Brain microvascular endothelial cell (primary cell): ENCODE results near the gene CCDC12.

ENCODE experiments used
- DNase-seq: peaks from one replicate; pipeline ENCODE4 v3.0.0-alpha.2; 2020
- H3K27ac ChIP-seq: fragments of 250-450 bp; sonication (Bioruptor Pico); 2 replicates; pipeline ENCODE4 v1.5.1; 2020; ENCODE audit warnings: mild to moderate bottlenecking, moderate library complexity
- H3K27me3 ChIP-seq: fragments of 250-450 bp; sonication (Bioruptor Pico); replicated peaks from 2 replicates; pipeline ENCODE4 v1.5.1; 2020; ENCODE audit warnings: mild to moderate bottlenecking
- H3K36me3 ChIP-seq: fragments of 250-450 bp; sonication (Bioruptor Pico); replicated peaks from 2 replicates; pipeline ENCODE4 v1.5.1; 2020; ENCODE audit warnings: mild to moderate bottlenecking
- H3K4me3 ChIP-seq: 2 replicates; pipeline ENCODE4 v1.5.1; 2011; ENCODE audit warnings: low read depth, mild to moderate bottlenecking, control low read depth, low read length, moderate library complexity
- in situ Hi-C: cut with HindIII; loops from 2 replicates; pipeline ENCODE4 v1.10.0; 2017; ENCODE audit warnings: low sequenced_read_pairs, low pct_ligation_motif_present
- TF ChIP-seq, protein P1 (sequence below): IDR thresholded peaks from 2 replicates; pipeline ENCODE4 v1.5.1; 2011; ENCODE audit warnings: low read depth, mild to moderate bottlenecking, moderate library complexity, low read length, control low read depth, inconsistent platforms; ENCODE audit errors: missing control alignments

The CCDC12 gene

DNA sequence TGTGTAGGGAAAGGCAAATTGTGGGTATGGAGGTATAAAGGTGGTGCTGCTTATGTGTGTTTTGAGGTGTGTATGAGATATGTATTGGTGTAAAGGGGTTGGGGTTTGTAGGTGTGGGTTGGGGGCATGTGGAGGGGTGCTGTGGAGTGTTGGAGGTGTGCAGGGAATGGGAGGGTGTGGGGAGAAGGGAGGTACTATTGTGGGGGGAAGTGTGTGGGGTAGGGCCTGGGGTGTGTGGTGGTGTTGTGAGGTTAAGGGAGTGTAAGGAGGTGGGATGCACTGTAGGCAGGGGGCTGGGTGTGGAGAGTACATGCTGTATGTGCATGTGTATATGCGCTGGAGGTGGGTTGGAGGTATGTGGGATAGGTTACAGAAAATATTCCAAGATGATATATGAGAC, 15.7 kb downstream of the CCDC12 start:
- in situ Hi-C loops = no loop called here
- no peaks in the 10 kb centered on the region for H3K27me3 ChIP-seq
- H3K27ac ChIP-seq = no peak overlapping the region

DNA sequence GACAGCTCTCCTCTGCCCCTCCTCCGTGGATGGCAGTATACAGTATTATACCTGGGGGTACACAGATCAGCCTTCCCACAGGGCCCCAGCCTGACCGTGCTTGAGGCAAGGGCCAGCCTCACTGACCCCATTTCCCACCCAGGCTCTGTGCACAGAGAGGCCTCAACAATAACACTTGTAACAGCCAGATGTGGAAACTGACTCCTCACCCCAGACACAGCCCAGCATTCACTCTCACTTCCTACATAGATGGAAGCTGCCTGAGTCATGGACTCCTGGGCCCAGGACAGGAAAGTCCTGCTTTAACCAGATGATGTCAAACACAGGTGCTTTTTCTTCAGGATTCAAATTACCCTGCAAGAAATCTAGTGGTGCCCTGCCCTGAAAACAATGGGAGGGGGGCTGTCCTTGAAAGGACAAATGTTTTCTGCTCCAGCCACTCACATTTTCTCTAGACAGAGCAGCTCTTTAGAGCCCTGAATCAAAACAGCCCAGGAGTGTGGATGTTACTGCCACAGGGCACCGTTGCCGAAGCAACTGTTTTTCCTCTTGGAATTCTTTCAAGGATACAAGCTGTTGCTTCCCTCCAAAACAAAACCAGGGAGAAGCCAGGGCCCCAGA, 16.4 kb downstream of the CCDC12 start:
- TF ChIP-seq, protein P1, sequence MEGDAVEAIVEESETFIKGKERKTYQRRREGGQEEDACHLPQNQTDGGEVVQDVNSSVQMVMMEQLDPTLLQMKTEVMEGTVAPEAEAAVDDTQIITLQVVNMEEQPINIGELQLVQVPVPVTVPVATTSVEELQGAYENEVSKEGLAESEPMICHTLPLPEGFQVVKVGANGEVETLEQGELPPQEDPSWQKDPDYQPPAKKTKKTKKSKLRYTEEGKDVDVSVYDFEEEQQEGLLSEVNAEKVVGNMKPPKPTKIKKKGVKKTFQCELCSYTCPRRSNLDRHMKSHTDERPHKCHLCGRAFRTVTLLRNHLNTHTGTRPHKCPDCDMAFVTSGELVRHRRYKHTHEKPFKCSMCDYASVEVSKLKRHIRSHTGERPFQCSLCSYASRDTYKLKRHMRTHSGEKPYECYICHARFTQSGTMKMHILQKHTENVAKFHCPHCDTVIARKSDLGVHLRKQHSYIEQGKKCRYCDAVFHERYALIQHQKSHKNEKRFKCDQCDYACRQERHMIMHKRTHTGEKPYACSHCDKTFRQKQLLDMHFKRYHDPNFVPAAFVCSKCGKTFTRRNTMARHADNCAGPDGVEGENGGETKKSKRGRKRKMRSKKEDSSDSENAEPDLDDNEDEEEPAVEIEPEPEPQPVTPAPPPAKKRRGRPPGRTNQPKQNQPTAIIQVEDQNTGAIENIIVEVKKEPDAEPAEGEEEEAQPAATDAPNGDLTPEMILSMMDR = no peak
- Histone ChIP-seq H3K4me3 (no peak overlapping the region), H3K27ac (peak overlapping the region; percentile 33), H3K27me3 (no peaks in the 10 kb centered on the region), H3K36me3 (no peaks in the 10 kb centered on the region)
- in situ Hi-C loops = no loop called here
- DNase-seq = peak; percentile 47

More for the DNA sequence above, 15.7 kb downstream of the CCDC12 start:
- no peak for DNase-seq
- peaks cover 4% of the 10 kb centered on the region for H3K36me3 ChIP-seq
- no peak overlapping the region for H3K4me3 ChIP-seq
- TF ChIP-seq, protein P1 = no peak

DNA sequence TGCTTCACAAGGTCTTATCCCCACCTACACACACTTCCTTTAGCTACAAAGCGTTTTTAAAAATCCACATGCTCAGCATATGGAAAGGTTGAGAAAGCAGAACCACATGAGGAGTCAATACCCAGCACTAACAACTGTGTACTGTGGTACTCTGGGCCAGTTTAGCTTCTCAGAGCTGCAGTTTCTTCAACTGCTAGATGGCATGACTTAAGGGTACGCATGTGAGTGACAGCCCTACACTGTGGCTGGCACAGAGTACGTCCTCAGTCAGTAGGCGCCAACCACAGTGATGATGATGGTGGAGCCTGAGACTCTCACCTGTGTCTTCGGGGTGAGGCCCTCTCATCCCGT, 17.4 kb downstream of the CCDC12 start:
- H3K27ac ChIP-seq = no peak overlapping the region
- TF ChIP-seq, protein P1 = no peak
- no peak overlapping the region for H3K4me3 ChIP-seq
- H3K36me3 ChIP-seq = no peaks in the 10 kb centered on the region
- no peak for DNase-seq
- in situ Hi-C loops = no loop called here
- H3K27me3 ChIP-seq = no peaks in the 10 kb centered on the region

DNA sequence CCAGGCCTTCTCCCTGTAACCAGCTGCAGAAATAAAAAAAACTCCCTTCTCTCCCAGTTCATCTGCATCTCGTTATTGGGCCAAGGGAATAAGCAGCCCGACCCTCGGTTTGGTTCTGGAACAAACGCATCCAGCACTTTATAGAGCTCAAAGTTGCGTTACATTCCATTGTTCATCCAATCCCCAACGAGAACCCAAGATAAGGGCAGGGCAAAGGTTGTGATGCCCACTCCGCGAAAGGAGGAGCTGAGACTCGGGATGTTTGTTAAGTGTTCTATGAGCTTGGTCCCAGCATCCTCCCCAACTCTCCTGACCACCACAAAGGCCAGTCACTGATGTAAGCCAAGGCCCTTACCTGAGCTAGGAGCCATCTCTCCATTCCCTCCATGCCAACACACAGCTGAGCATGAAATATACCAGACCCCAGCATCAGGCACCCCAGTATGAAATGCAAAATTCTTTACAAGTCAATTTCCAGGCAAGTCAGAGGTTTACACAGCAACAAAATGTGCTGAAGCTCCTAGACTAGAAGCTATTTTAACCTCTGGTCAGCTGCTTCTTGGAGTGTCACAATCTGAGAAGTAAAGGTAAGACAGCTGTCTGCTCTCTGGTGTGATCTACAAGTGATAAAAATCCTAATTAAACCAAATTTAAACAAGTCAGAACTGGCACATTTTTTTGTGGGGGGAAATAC, 17.9 kb downstream of the CCDC12 start:
- Histone ChIP-seq H3K36me3 (no peaks in the 10 kb centered on the region), H3K27me3 (no peaks in the 10 kb centered on the region), H3K4me3 (no peak overlapping the region), H3K27ac (no peak overlapping the region)
- in situ Hi-C loops = no loop called here
- no peak for DNase-seq
- TF ChIP-seq, protein P1 = no peak

DNA sequence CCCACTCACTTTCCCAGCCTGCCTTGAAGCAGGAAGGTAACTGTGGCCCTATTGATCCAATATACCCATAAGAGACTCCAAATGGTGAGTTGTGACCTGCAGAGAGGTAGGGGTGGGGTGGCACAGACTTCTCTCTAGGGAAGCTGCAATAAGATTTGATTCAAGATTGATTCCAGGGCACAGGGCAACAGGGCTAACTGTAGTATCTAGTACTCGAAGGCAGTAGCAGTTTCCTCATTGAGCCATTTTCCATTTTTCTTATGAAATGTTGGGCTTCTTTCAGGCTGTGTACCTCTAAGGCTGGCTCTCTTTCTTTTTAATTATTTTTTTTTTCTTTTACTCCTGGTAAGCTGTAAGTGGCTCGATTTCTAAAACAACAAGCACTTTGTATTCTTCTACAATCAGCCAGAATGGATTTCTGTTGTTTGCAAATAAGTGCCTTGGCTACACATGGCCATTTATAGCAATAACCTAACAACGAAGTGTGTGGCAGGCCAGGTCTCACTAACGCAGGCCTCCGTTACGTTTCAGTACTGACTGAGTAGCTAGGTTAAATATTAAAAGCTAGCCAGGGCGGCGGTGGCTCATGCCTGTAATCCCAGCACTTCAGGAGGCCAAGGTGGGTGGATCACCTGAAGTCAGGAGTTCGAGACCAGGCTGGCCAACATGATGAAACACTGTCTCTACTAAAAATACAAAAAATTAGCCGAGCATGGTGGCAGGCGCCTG, 19.3 kb downstream of the CCDC12 start:
- no peaks in the 10 kb centered on the region for H3K36me3 ChIP-seq
- TF ChIP-seq, protein P1 = no peak
- in situ Hi-C loops = no loop called here
- no peak overlapping the region for H3K27ac ChIP-seq
- DNase-seq = no peak
- no peaks in the 10 kb centered on the region for H3K27me3 ChIP-seq
- H3K4me3 ChIP-seq = no peak overlapping the region
